ENCODE measurements around the gene PAQR6.
A peak's percentile ranks its signal among the peaks of the same experiment; 100 is the strongest.

PAQR6 gene

GRCh38 chr1:156283521-156283920, 35.7 kb upstream of the PAQR6 start:
- H3K36me3 ChIP-seq = peaks cover 30% of the 10 kb centered on the region
- H3K27me3 ChIP-seq = no peaks in the 10 kb centered on the region
- peaks cover 63 to 67% of the 10 kb centered on the region in 2 experiments for H3K4me1 ChIP-seq (ENCODE audit: control insufficient read depth in 1 of 2, insufficient read depth in 1 of 2, low read depth in 1 of 2, low read length in 1 of 2)
- no peaks in the 10 kb centered on the region for H3K9me3 ChIP-seq
- peak overlapping the region; percentile 90 to 92 for H3K4me3 ChIP-seq (ENCODE audit: low read depth in 1 of 2, low read length in 1 of 2)
- peak overlapping the region; percentile 94 for H3K27ac ChIP-seq
- TF ChIP-seq CTCF (IDR thresholded peaks at IDR 0.05) = no peak

- no peaks in the 10 kb centered on the region for H3K27me3 ChIP-seq
- H3K27ac ChIP-seq = peak within 1 kb of the TSS; percentile 94
- H3K9me3 ChIP-seq = no peaks in the 10 kb centered on the region
- TF ChIP-seq CTCF (IDR thresholded peaks at IDR 0.05) = peak; percentile 39
- peaks cover 33% of the 10 kb centered on the region for H3K36me3 ChIP-seq
- H3K4me1 ChIP-seq (ENCODE audit: control insufficient read depth in 1 of 2, insufficient read depth in 1 of 2, low read depth in 1 of 2, low read length in 1 of 2) = peaks cover 72 to 76% of the 10 kb centered on the region in 2 experiments
- peak within 1 kb of the TSS; percentile 90 to 92 for H3K4me3 ChIP-seq (ENCODE audit: low read depth in 1 of 2, low read length in 1 of 2)
Observed at GRCh38 chr1:156282479-156283222, 34.8 kb upstream of the PAQR6 start, which contains the start of gene SMG5. Gene SMG5, minus strand, starts transcription at chr1:156282825. Its CDS starts 145 bp downstream, at chr1:156282680.

GRCh38 chr1:156281693-156282478, 34.0 kb upstream of the PAQR6 start:
- Histone ChIP-seq H3K27me3 (no peaks in the 10 kb centered on the region), H3K36me3 (peaks cover 30% of the 10 kb centered on the region), H3K27ac (peak overlapping the region; percentile 94), H3K9me3 (no peaks in the 10 kb centered on the region), H3K4me3 (ENCODE audit: low read depth in 1 of 2, low read length in 1 of 2) (peak overlapping the region; percentile 90 to 92), H3K4me1 (ENCODE audit: control insufficient read depth in 1 of 2, insufficient read depth in 1 of 2, low read depth in 1 of 2, low read length in 1 of 2) (peaks cover 80 to 84% of the 10 kb centered on the region in 2 experiments)
- TF ChIP-seq CTCF (IDR thresholded peaks at IDR 0.05) = no peak

GRCh38 chr1:156281281-156281680, 33.4 kb upstream of the PAQR6 start:
- H3K27ac ChIP-seq = peak overlapping the region; percentile 94
- no peak for TF ChIP-seq CTCF (IDR thresholded peaks at IDR 0.05)
- H3K9me3 ChIP-seq = no peaks in the 10 kb centered on the region
- no peaks in the 10 kb centered on the region for H3K27me3 ChIP-seq
- peaks cover 26% of the 10 kb centered on the region for H3K36me3 ChIP-seq
- H3K4me1 ChIP-seq (ENCODE audit: control insufficient read depth in 1 of 2, insufficient read depth in 1 of 2, low read depth in 1 of 2, low read length in 1 of 2) = peaks cover 86 to 90% of the 10 kb centered on the region in 2 experiments
- peak overlapping the region; percentile 90 to 92 for H3K4me3 ChIP-seq (ENCODE audit: low read depth in 1 of 2, low read length in 1 of 2)

- H3K4me1 ChIP-seq (ENCODE audit: control insufficient read depth in 1 of 2, insufficient read depth in 1 of 2, low read depth in 1 of 2, low read length in 1 of 2) = peaks cover 91 to 95% of the 10 kb centered on the region in 2 experiments
- no peak overlapping the region for H3K4me3 ChIP-seq (ENCODE audit: low read depth in 1 of 2, low read length in 1 of 2)
- no peaks in the 10 kb centered on the region for H3K27me3 ChIP-seq
- H3K36me3 ChIP-seq = peaks cover 23% of the 10 kb centered on the region
- H3K9me3 ChIP-seq = no peaks in the 10 kb centered on the region
- TF ChIP-seq CTCF (IDR thresholded peaks at IDR 0.05) = no peak
- peak overlapping the region; percentile 94 for H3K27ac ChIP-seq
Observed at GRCh38 chr1:156279837-156280236, 32.0 kb upstream of the PAQR6 start.
